GM21576 (cell line): ENCODE results near the gene HAPLN1.

Experiments used
- ATAC-seq: cut with Tn5 transposase; IDR thresholded peaks from one replicate; pipeline ENCODE4 v1.9.1; 2021; ENCODE audit warnings: mild to moderate bottlenecking, moderate library complexity; ENCODE audit not compliant: unreplicated experiment

Gene HAPLN1

GRCh38 chr5:83644301-83644700, 76.4 kb downstream of the HAPLN1 start:
- no peak for ATAC-seq

- no peak for ATAC-seq
Measured at GRCh38 chr5:83641946-83642345, 78.7 kb downstream of the HAPLN1 start.

GRCh38 chr5:83639911-83640310, 80.7 kb downstream of the HAPLN1 start:
- ATAC-seq: no peak

DNA sequence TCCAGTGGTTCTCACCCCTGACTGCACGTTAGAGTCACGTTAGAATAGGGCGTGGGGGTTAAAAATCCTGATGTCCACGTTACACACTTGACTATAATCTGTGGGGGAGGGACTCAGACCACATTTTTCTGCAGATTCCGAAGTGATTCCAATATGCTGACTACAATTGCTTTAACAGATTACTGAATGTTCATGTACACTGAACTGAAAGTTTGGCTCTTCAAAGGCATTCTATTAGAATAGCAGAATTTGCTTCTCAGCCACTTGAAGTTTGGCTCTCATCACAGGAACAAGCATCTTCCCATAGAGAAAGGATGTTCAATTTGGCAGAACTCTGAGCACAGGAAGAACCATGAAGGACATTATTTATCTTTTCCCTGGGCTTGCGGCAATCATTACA, 84.5 kb downstream of the HAPLN1 start:
- no peak for ATAC-seq

DNA sequence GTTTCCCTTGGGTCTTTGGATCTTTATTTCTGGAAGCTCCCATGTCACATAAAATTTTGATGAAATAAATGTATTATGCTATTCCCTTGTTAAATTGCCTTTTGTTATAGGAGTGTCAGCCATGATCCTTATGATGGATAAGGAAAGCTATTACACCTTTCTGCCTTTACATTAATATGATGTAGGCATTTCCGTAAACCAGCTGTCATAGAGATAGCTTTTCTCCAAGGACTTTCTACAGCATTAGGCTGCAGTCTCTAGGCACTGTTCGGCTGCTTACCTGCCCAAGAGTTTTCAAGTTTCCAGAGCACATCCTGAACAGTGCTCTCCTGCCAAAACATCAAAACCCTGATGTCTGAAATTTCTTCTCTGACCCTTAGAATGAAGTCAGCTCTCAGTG, 87.4 kb downstream of the HAPLN1 start:
- ATAC-seq: no peak

GRCh38 chr5:83632874-83633273, 87.8 kb downstream of the HAPLN1 start:
- no peak for ATAC-seq

- ATAC-seq: no peak
Measured at GRCh38 chr5:83628360-83628759, 92.3 kb downstream of the HAPLN1 start.

DNA sequence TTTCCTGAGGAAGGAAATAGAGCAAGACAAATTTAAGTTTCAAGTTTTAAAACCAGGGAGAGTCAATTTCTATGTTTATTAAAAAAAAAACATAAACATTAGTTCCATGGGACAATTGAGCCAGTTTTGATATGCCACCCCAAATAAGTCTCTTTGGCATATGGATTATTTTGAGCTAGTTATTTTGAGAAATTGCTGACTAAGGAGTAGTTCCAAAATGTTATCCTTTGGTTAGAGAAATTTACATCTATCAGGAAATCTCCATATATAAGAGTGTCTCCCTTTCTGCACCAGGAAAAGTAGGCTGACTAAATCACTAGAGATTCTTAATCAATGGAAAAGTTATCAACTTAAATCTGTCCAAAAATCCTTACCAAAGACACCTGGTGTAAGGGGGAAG, 105.8 kb downstream of the HAPLN1 start:
- no peak for ATAC-seq

- ATAC-seq: no peak
Measured at GRCh38 chr5:83608122-83608521, 112.5 kb downstream of the HAPLN1 start.

GRCh38 chr5:83595217-83595616, 125.4 kb downstream of the HAPLN1 start:
- ATAC-seq: no peak

DNA sequence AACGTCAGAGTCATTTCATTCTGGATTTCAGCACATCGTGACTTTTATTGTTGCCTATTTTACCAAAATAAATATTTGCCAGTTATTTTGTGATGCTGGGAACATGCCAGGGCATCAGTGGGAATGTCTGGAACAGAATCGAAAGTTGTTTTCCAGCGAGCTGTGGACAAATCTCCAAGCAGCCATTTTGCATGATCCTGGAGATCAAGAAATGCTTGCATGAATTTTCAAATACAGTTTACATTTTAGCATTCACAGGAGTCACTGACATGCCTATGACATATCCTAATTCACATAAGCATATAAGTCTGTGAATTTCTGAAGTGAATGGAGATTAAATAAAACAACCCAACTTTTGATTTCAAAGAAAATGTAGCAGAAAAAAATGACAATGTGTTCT, 129.7 kb downstream of the HAPLN1 start:
- no peak for ATAC-seq

DNA sequence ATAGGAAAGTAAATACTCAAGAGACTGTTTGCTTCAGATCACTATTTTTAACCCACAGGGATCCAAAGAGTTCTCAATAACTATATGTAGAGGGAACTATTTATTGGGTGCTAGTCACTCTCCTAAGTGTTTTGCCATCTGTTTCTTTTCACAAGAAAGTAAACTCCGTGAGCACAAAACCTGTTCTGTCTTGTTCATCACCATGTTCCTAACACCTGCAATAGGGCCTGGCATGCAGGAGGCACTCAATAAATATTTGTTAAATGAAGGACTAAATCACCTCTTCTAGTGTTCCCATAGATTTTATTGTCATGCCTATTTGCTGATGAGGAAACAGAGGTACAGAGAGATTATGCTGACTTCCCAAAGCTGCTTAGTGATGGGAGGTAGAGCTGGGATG, 130.9 kb downstream of the HAPLN1 start:
- ATAC-seq: no peak
